COLO668 (cell line): ENCODE measurements around the gene RHOXF1.
"Not testable (repeated sequence)": the region's sequence is repeated elsewhere in the genome, so short reads cannot be mapped to it uniquely, and the experiment has no call there.

Experiments
- DNase-seq: peaks from one replicate; lab custom pipeline; 2025; ENCODE audit not compliant: unreplicated experiment; lab: John Stamatoyannopoulos, UW

Gene RHOXF1

GRCh38 chrX:120115438-120115963 lies at the start of gene RHOXF1:
TSS of gene RHOXF1 (minus strand) at chrX:120115913. CDS start at chrX:120115862, 51 bp downstream.
- DNase-seq = no peak

GRCh38 chrX:120159086-120159485 lies 43.4 kb upstream of the RHOXF1 start:
- DNase-seq = not testable (repeated sequence)

GRCh38 chrX:120158313-120158712 lies 42.6 kb upstream of the RHOXF1 start, which contains the start of gene RHOXF2:
TSS of gene RHOXF2 (plus strand) at chrX:120158613. CDS start at chrX:120158751, 138 bp downstream.
- not testable (repeated sequence) for DNase-seq

GRCh38 chrX:120150109-120150744 lies 34.5 kb upstream of the RHOXF1 start:
- DNase-seq = not testable (repeated sequence)

DNA sequence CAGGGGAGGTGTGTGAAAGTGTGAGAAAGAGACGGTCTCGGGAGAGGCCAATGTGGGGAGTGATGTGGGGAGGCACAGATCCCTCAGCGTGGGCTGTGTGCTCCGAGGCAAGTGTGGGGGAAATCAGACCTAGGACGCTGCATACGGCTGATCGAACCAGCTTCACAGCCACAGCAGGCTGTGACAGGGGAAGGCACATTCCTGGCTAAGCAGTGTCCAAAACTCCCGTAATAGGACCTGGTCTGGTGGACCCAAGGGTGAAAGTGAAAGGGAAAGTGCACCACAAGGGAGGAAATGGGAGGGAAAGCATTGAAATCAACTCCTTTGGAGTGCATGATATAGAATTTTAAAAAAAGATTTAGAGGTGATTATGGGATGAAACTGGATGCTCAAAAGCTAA lies 31.8 kb upstream of the RHOXF1 start:
- DNase-seq = no peak

DNA sequence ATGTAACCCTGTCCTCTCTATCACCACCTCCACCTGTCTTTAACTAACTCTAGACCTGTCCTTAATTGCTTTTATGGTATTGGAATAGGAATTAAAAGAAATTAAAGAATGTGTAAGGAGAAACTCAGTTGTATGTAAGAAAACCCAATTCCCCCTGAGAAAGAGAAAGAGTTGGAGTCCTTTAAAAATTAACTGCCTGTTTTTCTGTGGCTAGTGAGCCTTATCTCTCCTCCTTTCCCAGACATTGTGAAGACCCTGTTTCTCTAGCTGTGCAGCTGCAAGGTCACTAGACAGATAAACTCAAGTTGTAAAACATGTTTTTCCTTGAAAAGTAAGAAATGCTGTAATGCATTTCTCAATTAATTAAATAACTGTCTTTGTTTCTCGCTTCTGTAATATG lies 30.6 kb upstream of the RHOXF1 start:
- DNase-seq = not testable (repeated sequence)

DNA sequence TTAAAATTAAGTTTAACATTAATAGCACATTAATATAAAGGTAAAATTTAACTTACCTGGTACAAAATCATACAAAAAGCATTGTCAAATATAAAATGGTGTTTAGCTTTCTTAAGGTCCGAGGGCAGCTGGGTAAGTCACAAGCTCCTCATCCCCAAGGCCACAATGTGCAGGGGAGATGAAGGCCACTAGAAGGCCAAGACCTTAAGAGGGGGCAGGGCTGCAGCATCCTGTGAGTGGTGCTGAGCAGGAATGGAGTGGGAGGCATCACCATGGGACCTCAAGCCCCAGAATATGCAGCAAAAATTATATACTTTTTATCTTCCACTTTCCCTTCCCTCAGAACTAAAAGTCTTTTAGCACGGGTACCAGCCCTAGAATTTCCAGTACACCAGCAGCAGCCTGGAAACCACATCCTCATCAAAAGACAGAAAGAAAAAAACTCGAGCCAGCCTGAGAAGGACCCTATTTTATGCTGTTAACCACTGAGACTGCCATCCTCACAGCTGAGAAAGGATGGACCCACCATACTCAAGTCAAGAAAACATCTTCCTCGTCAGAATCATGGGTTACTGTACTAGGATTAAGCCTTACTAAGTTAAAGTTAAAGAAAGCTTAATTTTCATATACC lies 29.7 kb upstream of the RHOXF1 start:
- no peak for DNase-seq

GRCh38 chrX:120144178-120144844 lies 28.6 kb upstream of the RHOXF1 start:
- no peak for DNase-seq

GRCh38 chrX:120140293-120140981 lies 24.7 kb upstream of the RHOXF1 start:
- no peak for DNase-seq

- DNase-seq = no peak
These were observed 21.7 kb upstream of the RHOXF1 start for GRCh38 chrX:120137439-120137838.

GRCh38 chrX:120136840-120137239 lies 21.1 kb upstream of the RHOXF1 start:
- no peak for DNase-seq

GRCh38 chrX:120136128-120136527 lies 20.4 kb upstream of the RHOXF1 start:
- DNase-seq = no peak

- DNase-seq = not testable (repeated sequence)
These were observed 12.7 kb upstream of the RHOXF1 start for GRCh38 chrX:120128306-120128846.

DNA sequence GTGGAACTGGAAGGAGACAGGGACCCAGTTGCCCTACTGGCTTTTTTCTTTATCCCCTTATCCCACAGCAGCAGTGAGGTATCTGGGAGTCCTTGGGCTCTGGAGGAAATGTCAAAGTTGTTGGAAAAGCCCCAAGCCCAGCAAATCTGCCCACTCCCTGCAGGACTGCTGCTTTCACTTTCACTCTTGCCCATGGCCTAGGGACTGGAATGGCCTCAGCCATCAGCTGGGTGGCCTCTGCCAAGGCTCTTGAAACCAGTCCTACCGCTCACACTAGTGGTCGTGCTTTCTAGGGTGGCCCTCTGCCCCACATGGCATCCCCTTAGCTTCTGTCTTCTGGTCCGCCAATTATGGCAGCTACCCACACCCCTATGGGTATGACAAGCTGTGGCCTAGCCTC lies 9.7 kb upstream of the RHOXF1 start:
- no peak for DNase-seq

DNA sequence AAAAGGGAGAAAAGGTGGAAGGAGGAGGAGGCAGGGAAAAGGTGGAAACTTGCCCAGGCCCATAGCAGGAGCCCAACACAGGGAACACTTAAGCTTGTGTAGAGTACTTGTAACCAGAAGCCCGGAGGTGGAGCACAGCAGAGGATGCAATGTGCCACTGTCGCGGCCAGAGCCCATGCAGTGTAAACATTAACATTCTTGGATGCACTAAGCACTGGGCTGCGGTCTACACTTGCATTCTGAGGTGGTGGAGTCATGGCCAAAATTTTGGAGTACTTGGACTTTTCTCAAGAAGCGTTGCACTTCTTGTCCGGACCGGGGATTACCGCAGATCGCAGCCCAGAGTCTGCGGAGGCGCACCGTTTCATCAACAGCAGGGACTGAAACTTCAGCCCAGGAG lies 4.5 kb upstream of the RHOXF1 start:
- DNase-seq = no peak

GRCh38 chrX:120111611-120112010 lies 4.1 kb downstream of the RHOXF1 start:
- DNase-seq = no peak

GRCh38 chrX:120109378-120109777 lies 6.3 kb downstream of the RHOXF1 start:
- DNase-seq = no peak

GRCh38 chrX:120104707-120105106 lies 11.0 kb downstream of the RHOXF1 start:
- DNase-seq = not testable (repeated sequence)

DNA sequence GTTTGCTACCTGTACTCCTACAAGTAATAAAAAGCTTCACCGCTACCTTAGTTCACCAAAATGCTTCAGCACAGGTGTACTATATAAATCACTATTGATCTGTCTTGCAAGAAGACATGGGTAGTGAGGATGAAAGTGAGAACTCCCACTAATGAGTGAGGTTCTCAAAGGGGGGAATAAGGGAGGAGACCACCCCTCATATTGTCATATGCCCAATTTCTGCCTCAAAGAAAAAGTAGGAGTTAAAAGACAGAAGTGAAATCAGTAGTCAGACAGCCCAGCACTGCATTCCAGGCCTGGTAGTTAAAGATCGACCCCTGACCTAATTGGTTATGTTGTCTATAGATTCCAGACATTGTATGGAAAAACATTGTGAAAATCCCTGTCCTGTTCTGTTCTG lies 14.7 kb downstream of the RHOXF1 start:
- not testable (repeated sequence) for DNase-seq

DNA sequence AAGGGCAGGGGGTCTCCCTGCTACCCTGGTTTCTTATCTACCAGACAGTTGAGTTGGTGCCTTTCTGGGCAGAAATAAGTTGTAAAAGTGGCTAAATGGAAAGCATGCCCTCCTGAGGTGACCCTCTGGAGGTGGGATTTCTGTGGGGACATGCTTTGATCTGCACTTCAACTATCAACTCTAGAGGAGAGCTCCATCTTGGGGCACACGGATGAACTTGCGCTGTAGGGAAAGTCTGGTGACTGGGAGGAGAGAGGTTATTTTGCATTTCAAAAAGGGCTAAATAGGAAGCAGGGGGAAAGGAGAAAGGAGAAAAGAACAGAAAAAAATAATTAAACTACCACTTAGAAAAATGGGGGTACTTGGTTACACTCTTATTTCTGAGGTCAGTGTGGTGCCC lies 25.5 kb downstream of the RHOXF1 start:
- no peak for DNase-seq
